HepG2 (cell line): ENCODE measurements around the gene C20orf96. TPM values are rescaled to one million over a fixed set of nuclear protein-coding genes. Genes with fewer than 3 reads are reported as not detected.

Experiments
- ARNT ChIP-seq: fragments of 450-650 bp; IDR thresholded peaks from 2 replicates; pipeline ENCODE4 v1.6.1; 2017
- ATM ChIP-seq: fragments of 450-650 bp; IDR thresholded peaks from 2 replicates; pipeline ENCODE4 v1.7.1; 2017; ENCODE audit warnings: mild to moderate bottlenecking, borderline replicate concordance
- GABPB1 ChIP-seq: IDR thresholded peaks from 2 replicates; pipeline ENCODE4 v1.6.1; 2016; ENCODE audit warnings: mild to moderate bottlenecking, missing genetic modification reagents, moderate library complexity, missing compliant biosample characterization
- GATAD1 ChIP-seq: IDR thresholded peaks from 2 replicates; pipeline ENCODE4 v1.6.1; 2016; ENCODE audit warnings: missing genetic modification reagents, missing compliant biosample characterization
- HCFC1 ChIP-seq: fragments of 150-350 bp; IDR thresholded peaks from 2 replicates; pipeline ENCODE4 v1.6.1; 2014; ENCODE audit warnings: low read depth, low read length
- KMT2B ChIP-seq: IDR thresholded peaks from 2 replicates; pipeline ENCODE4 v1.6.1; 2016; ENCODE audit warnings: missing genetic modification reagents, missing compliant biosample characterization
- MTA3 ChIP-seq: sonication (generic); formaldehyde crosslinking; IDR thresholded peaks from 2 replicates; pipeline ENCODE4 v1.4.0; 2020; ENCODE audit warnings: missing genetic modification reagents
- NR1H2 ChIP-seq: sonication (generic); formaldehyde crosslinking; IDR thresholded peaks from 2 replicates; pipeline ENCODE4 v1.8.1; 2022; ENCODE audit warnings: low read depth, missing genetic modification reagents, borderline replicate concordance
- RAD21 ChIP-seq: fragments of 450-650 bp; formaldehyde crosslinking; IDR thresholded peaks from 2 replicates; pipeline ENCODE4 v1.5.0; 2020; ENCODE audit warnings: mild to moderate bottlenecking
- RARA ChIP-seq: IDR thresholded peaks from 2 replicates; pipeline ENCODE4 v1.6.1; 2016; ENCODE audit warnings: missing genetic modification reagents, missing compliant biosample characterization
- SP5 ChIP-seq: IDR thresholded peaks from 2 replicates; pipeline ENCODE4 v1.6.1; 2016; ENCODE audit warnings: low read depth, borderline replicate concordance
- SRSF4 ChIP-seq: fragments of 200-400 bp; formaldehyde crosslinking; IDR thresholded peaks from one replicate; pipeline ENCODE4 v1.6.1; 2018; ENCODE audit warnings: mild to moderate bottlenecking, low read depth, low read length, moderate library complexity; ENCODE audit not compliant: poor library complexity, severe bottlenecking
- XBP1 ChIP-seq: sonication (generic); formaldehyde crosslinking; IDR thresholded peaks from 2 replicates; pipeline ENCODE4 v1.5.0; 2020; ENCODE audit warnings: missing genetic modification reagents
- ZNF34 ChIP-seq: sonication (generic); formaldehyde crosslinking; IDR thresholded peaks from 2 replicates; pipeline ENCODE4 v1.4.0; 2020; ENCODE audit warnings: mild to moderate bottlenecking, missing genetic modification reagents, borderline replicate concordance
- ZNF724P ChIP-seq: sonication (generic); formaldehyde crosslinking; IDR thresholded peaks from 2 replicates; pipeline ENCODE4 v1.8.0; 2022; ENCODE audit warnings: missing genetic modification reagents, borderline replicate concordance
- ZNF766 ChIP-seq: sonication (generic); formaldehyde crosslinking; IDR thresholded peaks from 2 replicates; pipeline ENCODE4 v1.5.0; 2020; ENCODE audit warnings: missing genetic modification reagents, borderline replicate concordance
- polyA plus RNA-seq, 8 experiments: library from polyadenylated mRNA; depleted of rRNA in 3 of 8; stranded (reverse) in 7 of 8; unstranded in 1 of 8; fragments of >200 nt; fragmentation: Illumina TruSeq in 4 of 8; extraction: Trizol in 4 of 8; gene quantifications; 2 replicates each; pipeline versions ENCODE4 v1.2.1 to v1.2.3, GENCODE V29; 2011 to 2016; ENCODE audit warnings: low read depth in 4 of 8, missing spikeins in 1 of 8, mixed read lengths in 1 of 8; ENCODE audit not compliant: insufficient read depth in 1 of 8
- total RNA-seq, 5 experiments: library from RNA; depleted of rRNA; stranded (reverse); fragments of >200 nt; fragmentation: Illumina TruSeq; extraction: Trizol; gene quantifications; 2 replicates each; pipeline ENCODE4 v1.2.3, GENCODE V29; 2016; ENCODE audit warnings: low read depth in 1 of 5
- TF ChIP-seq, protein P1 (sequence below): sonication (generic); formaldehyde crosslinking; IDR thresholded peaks from 2 replicates; pipeline ENCODE4 v1.4.0; 2020; ENCODE audit warnings: missing genetic modification reagents
- TF ChIP-seq, protein P2 (sequence below): sonication (generic); formaldehyde crosslinking; IDR thresholded peaks from 2 replicates; pipeline ENCODE4 v1.4.0; 2020; ENCODE audit warnings: mild to moderate bottlenecking, missing genetic modification reagents, borderline replicate concordance
- TF ChIP-seq, protein P3 (sequence below): sonication (generic); formaldehyde crosslinking; IDR thresholded peaks from 2 replicates; pipeline ENCODE4 v1.5.1; 2020; ENCODE audit warnings: missing genetic modification reagents, mild to moderate bottlenecking, borderline replicate concordance
- TF ChIP-seq, protein P4 (sequence below): sonication (generic); formaldehyde crosslinking; IDR thresholded peaks from 2 replicates; pipeline ENCODE4 v1.5.1; 2020; ENCODE audit warnings: missing genetic modification reagents, mild to moderate bottlenecking, borderline replicate concordance

Gene C20orf96
- total and polyA plus RNA-seq, 2 of the 13 experiments (the other 11 are each of a cell fraction or from before 2014, with no cell fraction given), result 3.8 to 20.6 TPM

DNA sequence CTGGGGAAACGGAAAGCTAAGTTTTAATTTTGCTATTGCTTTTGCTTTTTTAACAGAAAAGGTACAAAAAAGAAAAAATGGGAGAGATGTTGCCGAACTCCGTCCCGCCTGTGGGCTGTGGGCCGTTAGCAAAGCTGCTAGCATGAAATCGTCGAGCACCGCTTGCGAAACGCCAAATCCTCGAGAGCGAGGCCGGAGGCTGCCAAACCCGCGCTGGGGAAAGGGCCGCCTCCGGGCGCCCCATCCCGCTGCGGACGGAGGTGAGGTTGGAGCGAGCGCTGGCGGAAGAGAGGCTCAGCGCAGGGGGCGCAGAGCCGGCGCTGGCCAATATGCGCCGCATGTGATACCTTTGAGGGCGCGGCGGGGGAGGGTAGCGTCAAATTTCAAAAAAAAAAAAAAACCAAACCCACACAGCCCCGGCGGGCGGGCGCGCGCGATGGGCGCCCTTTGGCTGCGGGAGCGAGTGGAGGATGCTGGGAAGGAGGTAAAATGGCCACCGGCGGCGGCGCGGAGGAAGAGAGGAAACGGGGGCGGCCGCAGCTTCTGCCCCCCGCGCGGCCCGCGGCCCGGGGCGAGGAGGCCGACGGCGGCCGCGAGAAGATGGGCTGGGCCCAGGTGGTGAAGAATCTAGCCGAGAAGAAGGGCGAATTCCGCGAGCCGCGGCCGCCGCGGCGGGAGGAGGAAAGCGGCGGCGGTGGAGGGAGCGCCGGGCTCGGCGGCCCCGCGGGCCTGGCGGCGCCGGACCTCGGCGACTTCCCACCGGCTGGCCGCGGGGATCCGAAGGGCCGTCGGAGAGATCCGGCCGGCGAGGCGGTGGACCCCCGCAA, 6.8 kb upstream of the C20orf96 start, which contains the start of gene ZCCHC3 (continued):
- TF ChIP-seq, protein P1, sequence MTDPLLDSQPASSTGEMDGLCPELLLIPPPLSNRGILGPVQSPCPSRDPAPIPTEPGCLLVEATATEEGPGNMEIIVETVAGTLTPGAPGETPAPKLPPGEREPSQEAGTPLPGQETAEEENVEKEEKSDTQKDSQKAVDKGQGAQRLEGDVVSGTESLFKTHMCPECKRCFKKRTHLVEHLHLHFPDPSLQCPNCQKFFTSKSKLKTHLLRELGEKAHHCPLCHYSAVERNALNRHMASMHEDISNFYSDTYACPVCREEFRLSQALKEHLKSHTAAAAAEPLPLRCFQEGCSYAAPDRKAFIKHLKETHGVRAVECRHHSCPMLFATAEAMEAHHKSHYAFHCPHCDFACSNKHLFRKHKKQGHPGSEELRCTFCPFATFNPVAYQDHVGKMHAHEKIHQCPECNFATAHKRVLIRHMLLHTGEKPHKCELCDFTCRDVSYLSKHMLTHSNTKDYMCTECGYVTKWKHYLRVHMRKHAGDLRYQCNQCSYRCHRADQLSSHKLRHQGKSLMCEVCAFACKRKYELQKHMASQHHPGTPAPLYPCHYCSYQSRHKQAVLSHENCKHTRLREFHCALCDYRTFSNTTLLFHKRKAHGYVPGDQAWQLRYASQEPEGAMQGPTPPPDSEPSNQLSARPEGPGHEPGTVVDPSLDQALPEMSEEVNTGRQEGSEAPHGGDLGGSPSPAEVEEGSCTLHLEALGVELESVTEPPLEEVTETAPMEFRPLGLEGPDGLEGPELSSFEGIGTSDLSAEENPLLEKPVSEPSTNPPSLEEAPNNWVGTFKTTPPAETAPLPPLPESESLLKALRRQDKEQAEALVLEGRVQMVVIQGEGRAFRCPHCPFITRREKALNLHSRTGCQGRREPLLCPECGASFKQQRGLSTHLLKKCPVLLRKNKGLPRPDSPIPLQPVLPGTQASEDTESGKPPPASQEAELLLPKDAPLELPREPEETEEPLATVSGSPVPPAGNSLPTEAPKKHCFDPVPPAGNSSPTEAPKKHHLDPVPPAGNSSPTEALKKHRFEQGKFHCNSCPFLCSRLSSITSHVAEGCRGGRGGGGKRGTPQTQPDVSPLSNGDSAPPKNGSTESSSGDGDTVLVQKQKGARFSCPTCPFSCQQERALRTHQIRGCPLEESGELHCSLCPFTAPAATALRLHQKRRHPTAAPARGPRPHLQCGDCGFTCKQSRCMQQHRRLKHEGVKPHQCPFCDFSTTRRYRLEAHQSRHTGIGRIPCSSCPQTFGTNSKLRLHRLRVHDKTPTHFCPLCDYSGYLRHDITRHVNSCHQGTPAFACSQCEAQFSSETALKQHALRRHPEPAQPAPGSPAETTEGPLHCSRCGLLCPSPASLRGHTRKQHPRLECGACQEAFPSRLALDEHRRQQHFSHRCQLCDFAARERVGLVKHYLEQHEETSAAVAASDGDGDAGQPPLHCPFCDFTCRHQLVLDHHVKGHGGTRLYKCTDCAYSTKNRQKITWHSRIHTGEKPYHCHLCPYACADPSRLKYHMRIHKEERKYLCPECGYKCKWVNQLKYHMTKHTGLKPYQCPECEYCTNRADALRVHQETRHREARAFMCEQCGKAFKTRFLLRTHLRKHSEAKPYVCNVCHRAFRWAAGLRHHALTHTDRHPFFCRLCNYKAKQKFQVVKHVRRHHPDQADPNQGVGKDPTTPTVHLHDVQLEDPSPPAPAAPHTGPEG (CRISPR knock-in tag), result peak; percentile 96
- TF ChIP-seq, protein P2, sequence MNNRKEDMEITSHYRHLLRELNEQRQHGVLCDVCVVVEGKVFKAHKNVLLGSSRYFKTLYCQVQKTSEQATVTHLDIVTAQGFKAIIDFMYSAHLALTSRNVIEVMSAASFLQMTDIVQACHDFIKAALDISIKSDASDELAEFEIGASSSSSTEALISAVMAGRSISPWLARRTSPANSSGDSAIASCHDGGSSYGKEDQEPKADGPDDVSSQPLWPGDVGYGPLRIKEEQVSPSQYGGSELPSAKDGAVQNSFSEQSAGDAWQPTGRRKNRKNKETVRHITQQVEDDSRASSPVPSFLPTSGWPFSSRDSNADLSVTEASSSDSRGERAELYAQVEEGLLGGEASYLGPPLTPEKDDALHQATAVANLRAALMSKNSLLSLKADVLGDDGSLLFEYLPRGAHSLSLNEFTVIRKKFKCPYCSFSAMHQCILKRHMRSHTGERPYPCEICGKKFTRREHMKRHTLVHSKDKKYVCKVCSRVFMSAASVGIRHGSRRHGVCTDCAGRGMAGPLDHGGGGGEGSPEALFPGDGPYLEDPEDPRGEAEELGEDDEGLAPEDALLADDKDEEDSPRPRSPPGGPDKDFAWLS (CRISPR knock-in tag), result no peak
- TF ChIP-seq MTA3, result no peak
- TF ChIP-seq SP5 (CRISPR knock-in tag), result peak; percentile 82
- peak; percentile 38 for TF ChIP-seq HCFC1
- TF ChIP-seq, protein P3, sequence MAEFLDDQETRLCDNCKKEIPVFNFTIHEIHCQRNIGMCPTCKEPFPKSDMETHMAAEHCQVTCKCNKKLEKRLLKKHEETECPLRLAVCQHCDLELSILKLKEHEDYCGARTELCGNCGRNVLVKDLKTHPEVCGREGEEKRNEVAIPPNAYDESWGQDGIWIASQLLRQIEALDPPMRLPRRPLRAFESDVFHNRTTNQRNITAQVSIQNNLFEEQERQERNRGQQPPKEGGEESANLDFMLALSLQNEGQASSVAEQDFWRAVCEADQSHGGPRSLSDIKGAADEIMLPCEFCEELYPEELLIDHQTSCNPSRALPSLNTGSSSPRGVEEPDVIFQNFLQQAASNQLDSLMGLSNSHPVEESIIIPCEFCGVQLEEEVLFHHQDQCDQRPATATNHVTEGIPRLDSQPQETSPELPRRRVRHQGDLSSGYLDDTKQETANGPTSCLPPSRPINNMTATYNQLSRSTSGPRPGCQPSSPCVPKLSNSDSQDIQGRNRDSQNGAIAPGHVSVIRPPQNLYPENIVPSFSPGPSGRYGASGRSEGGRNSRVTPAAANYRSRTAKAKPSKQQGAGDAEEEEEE (CRISPR knock-in tag), result no peak
- TF ChIP-seq, protein P4, sequence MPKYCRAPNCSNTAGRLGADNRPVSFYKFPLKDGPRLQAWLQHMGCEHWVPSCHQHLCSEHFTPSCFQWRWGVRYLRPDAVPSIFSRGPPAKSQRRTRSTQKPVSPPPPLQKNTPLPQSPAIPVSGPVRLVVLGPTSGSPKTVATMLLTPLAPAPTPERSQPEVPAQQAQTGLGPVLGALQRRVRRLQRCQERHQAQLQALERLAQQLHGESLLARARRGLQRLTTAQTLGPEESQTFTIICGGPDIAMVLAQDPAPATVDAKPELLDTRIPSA (CRISPR knock-in tag), result peak; percentile 77; the same call in 1 of the 2 replicates
- TF ChIP-seq ZNF766 (CRISPR knock-in tag), result peak; percentile 99
- peak; percentile 95 for TF ChIP-seq KMT2B (CRISPR knock-in tag)
- TF ChIP-seq XBP1 (CRISPR knock-in tag), result peak; percentile 93; the same call in 1 of the 2 replicates
- peak; percentile 96; the same call in 1 of the 2 replicates for TF ChIP-seq ZNF724P
- TF ChIP-seq GATAD1, result peak; percentile 86
- no peak for TF ChIP-seq ATM
- peak; percentile 48 for TF ChIP-seq SRSF4
- peak; percentile 66 for TF ChIP-seq RAD21 (CRISPR knock-in tag)
- TF ChIP-seq NR1H2, result peak; percentile 66; the same call in 1 of the 2 replicates
- TF ChIP-seq RARA (CRISPR knock-in tag), result peak; percentile 87
- no peak for TF ChIP-seq ARNT
- peak; percentile 93 for TF ChIP-seq GABPB1
- TF ChIP-seq ZNF34 (CRISPR knock-in tag), result peak; percentile 83
